ENCODE data around the gene CABLES1.
A peak's percentile ranks its signal among the peaks of the same experiment; 100 is the strongest.
"Not testable (repeated sequence)": the region's sequence is repeated elsewhere in the genome, so short reads cannot be mapped to it uniquely, and the experiment has no call there.

Gene CABLES1, protein sequence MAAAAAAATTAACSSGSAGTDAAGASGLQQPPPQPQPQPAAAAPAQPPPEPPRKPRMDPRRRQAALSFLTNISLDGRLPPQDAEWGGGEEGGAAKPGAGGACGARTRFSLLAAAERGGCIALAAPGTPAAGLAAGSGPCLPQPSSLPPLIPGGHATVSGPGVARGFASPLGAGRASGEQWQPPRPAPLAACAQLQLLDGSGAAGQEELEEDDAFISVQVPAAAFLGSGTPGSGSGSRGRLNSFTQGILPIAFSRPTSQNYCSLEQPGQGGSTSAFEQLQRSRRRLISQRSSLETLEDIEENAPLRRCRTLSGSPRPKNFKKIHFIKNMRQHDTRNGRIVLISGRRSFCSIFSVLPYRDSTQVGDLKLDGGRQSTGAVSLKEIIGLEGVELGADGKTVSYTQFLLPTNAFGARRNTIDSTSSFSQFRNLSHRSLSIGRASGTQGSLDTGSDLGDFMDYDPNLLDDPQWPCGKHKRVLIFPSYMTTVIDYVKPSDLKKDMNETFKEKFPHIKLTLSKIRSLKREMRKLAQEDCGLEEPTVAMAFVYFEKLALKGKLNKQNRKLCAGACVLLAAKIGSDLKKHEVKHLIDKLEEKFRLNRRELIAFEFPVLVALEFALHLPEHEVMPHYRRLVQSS

DNA sequence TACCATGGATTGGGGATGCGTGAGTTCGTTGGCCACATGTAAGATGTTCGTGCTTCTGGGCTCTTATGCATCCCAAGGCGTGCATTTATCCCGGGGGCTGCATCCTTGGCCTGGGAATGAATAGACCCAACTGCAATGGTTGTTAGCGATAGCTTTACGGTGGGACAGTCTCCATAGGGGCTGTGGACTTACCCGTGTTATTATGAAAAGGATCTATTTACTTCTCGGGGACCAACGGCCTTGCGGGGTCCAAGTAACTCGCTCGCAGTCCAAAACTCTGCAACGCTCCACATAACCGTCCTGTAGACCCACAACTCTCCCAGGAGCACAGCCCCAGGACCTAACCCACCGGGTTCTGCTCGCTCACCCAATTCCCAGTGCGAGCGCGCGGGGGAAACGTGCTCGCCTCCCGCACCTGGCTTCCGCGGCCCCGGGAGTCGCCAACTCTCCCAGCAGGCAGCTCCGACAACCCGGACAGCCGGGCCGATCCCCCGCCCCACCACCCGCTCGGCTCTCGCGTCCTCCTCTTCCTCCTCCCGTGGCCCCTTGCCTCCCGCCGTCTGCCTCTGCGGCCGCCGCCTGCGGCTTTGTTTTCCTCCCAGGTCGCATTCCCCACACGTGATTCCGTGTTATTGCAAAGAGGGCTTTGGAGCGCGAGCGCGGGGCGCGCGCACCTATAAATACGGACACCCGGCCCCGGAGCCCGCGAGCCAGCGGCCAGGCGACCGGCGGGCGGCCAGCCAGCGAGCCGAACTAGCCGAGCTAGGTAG, at the start of gene CABLES1:
Gene CABLES1 (plus strand): TSS at position 706 of the 770 bp plus-strand sequence. CDS start 278 bp downstream, outside the sequence.
- DNase-seq (ENCODE audit: low read depth in 1 of 2, low spot score in 1 of 2), result peak in 1 of 2 donors; percentile 5

DNA sequence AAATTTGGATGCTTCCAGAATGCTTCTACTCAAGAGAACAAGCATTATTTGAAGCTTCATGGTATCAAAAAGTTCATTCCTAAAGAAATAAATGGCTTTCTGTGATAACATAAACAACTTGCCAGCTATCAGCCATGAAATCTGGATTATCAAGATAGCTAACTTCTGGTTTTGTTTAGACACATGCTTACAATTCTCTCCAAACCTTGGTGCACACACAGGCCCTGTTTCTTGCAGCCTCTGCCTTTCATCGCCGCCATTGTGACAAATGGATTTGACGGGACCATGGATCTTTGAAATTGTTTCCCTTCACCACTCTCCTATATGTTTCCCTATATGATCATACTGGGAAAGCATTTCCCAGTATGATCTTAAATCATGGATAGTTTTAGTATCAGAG, 47.9 kb upstream of the CABLES1 start:
- no peak for DNase-seq (ENCODE audit: low read depth in 1 of 2, low spot score in 1 of 2)

DNA sequence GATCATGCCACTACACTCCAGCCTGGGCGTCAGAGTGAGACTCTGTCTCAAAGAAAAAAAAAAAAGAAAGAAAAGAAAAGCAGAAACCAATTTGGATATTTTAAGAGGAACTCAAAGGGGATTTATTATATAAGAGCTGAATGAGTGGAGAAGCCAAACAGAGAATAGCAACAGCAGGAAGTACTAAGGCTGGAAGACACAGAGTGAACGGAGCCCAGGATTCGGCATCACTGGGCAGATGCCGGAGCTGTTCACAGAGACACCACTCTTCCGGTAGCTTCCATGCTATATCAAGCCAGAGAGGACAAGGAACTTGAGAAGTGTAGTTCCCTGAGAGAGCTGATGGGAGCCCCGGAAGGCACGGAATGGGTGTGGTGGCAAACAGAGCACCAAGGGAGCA, 47.0 kb upstream of the CABLES1 start:
- DNase-seq (ENCODE audit: low read depth in 1 of 2, low spot score in 1 of 2), result no peak

DNA sequence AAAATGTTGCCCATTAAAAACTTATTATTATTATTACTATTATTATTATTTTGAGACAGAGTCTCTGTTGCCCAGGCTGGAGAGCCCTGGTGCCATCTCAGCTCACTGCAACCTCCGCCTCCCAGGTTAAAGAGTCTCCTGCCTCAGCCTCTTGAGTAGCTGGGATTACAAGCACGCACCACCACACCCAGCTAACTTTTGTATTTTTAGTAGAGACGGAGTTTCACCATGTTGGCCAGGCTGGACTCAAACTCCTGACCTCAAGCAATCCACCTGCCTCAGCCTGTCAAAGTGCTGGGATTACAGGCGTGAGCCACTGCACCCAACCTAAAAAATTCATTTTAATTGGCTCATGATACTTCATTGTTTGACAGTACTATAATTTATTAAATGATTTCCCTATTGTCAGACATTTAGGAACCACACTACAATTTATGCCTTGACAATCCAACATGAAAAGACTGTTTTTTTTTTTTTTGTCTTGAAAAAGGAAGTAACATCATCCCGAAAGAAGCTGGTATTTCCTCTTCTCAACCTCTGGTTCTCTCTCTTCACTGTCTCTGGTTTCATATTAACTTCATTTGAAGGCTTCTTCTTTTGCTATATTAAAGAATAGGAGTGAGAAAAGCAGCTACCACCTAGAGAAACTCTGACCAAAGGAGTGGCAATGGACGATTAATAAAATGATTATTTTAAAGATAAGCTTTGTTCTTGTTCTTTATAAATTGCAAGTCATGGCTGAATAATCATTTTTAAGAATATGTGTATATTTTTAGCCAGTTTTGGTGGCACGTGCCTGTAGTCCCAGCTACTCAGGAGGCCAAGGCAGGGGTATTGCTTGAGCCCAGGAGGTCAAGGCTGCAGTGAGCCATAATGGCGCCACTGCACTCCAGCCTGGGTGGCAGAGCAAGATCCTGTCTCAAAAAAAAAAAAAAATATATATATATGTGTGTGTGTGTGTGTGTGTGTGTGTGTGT, 44.0 kb upstream of the CABLES1 start:
- DNase-seq (ENCODE audit: low read depth in 1 of 2, low spot score in 1 of 2), result not testable (repeated sequence)

DNA sequence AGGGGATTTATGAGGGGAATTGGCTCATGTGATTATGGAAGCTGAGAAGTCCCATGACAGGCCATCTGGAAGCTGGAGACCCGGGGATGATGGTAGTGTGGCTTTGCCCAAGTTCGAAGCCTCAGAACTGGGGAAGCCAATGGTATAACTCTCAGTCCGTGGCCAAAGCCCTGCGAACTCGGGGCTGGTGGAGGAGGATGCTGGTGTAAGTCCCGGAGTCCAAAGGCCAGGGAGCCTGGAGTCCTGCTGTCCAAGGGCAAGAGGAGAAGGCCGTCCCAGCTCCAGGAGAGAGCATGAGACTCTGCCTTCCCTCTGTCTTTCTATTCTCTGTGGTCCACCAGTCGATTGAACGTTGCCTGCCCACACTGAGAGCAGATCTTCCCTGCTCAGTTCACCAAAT, 43.2 kb upstream of the CABLES1 start:
- no peak for DNase-seq (ENCODE audit: low read depth in 1 of 2, low spot score in 1 of 2)

DNA sequence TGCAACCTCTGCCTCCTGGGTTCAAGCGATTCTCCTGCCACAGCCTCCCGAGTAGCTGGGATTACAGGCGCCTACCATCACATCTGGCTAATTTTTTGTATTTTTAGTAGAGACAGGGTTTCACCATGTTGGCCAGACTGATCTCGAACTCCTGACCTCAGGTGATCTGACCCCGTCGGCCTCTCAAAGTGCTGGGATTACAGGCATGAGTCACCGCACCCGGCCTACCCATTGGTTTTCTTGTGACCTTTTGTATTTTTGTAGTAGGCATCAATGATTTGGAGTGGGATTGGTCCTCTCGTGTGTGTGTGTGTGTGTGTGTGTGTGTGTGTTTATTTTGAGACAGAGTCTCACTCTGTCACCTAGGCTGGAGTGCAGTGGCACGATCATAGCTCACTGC, 42.2 kb upstream of the CABLES1 start:
- not testable (repeated sequence) for DNase-seq (ENCODE audit: low read depth in 1 of 2, low spot score in 1 of 2)

DNA sequence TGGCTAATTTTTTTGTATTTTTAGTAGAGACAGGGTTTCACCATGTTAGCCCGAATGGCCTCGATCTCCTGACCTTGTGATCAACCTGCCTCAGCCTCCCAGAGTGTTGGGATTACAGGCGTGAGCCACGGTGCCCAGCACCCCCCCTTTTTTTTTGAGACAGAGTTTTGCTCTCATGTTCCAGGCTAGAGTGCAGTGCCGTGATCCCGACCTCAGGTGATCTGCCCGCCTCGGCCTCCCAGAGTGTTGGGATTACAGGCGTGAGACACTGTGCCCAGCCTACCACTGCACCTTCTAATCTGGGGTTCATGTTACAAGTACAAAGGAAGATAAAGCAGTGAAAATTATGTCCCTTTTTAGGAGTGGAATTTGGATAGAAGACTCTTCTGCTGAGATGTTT, 41.5 kb upstream of the CABLES1 start:
- no peak for DNase-seq (ENCODE audit: low read depth in 1 of 2, low spot score in 1 of 2)

DNA sequence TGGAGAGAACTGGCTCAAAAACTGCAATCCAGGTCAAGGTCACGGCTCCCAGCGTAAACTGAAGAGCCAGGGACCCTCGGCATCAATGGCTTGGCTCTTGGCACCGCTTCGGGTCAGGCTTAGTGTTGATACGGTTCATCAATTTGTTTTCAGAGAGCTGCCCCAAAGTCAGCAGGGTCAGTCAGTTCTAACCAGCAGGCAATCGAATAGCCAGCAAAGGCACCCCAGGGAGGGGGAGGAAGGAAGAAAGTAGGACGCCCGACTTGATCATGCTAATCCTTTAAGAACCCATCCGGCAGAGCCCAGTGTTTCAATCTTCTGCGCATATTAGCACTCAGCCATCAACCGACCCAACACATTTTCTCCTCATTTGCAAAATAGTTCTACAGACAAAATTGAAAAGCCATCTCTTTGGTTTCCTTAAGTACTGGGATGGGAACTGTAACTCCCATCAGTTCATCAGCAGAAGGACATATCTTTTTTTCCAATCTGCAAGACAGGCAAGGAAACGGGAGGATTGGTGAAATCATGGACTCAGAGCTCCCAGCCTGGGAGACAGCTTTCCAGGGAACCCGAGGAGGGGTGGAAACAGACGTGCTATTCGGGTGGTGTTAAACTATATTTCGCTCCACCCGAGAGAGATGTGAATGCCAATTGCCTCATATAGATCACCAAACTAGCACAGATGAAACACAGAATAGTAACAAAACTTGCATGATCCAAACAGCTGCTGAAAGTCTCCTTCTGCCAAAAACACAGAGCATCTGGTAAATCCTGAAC, 40.7 kb upstream of the CABLES1 start:
- DNase-seq (ENCODE audit: low read depth in 1 of 2, low spot score in 1 of 2), result no peak

DNA sequence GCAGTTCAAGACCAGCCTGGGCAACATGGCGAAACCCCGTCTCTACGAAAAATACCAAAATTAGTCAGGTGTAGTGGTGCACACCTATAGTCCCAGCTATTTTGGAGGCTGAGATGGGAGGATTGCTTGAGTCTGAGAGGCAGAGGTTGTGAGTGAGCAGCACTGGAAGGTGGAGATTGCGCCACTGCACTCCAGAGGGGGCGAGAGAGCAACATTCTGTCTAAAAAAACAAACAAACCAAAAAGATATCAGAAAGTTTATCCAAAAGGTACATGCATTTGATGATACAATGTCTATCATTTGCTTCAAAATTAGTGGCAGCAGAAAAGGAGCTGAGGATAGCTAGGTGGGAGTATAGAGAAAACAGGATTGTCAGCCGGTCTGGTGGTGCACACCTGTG, 39.8 kb upstream of the CABLES1 start:
- no peak for DNase-seq (ENCODE audit: low read depth in 1 of 2, low spot score in 1 of 2)

DNA sequence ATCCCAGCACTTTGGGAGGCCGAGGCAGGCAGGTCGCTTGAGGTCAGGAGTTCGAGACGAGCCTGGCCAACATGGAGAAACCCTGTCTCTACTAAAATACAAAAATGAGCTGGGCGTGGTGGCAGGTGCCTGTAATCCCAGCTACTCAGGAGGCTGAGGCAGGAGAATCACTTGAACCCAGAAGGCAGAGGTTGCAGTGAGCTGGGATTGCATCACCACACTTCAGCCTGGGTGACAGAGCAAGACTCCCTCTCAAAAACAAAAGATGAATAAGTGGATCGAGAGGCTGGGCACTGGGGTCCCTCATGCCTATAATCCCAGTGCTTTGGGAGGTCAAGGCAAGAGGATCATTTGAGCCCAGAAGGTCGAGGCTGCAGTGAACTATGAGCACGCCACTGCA, 38.3 kb upstream of the CABLES1 start:
- not testable (repeated sequence) for DNase-seq (ENCODE audit: low read depth in 1 of 2, low spot score in 1 of 2)

DNA sequence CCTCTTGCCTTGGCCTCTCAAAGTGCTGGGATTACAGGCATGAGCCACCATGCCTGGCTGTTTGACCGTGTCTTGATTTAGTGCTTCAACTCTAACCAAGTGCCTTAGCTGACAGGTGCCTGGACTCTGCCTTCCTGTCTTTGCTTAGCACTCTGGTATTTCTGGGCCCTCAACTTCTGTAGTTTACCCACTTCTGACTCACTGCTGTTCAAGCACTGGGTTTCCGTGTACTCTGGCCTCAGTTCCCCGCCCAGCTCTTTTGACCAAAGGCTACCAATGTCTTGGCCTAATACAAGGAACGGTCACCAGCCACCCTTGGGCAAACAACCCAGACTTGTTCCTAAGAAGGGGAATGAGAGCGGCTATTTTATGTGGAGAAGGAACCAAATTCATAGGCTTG, 35.7 kb upstream of the CABLES1 start:
- DNase-seq (ENCODE audit: low read depth in 1 of 2, low spot score in 1 of 2), result no peak

DNA sequence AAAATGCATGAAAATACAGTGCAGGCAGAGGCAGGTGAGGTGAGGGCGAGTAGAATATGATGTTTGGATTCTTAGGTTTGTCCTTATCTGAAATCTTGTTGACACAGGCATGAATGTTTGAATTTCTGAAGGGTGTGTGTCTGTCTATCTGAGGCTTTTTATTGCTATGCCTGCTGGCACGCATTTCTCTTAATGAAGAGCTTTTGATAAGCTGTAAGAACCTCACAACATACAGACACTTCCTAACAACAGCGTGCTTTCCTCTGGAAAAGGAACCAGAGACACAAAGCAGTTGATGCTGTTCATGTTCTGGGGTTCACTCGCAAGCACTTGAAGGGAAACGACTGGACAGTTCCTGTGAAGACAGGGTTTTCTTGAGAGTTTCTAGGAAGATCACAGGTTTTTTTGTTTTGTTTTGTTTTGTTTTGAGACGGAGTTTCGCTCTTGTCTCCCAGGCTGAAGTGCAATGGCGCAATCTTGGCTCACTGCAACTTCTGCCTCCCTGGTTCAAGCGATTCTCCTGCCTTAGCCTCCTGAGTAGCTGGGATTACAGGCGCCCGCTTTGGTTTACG, 33.3 kb upstream of the CABLES1 start:
- DNase-seq (ENCODE audit: low read depth in 1 of 2, low spot score in 1 of 2), result no peak

DNA sequence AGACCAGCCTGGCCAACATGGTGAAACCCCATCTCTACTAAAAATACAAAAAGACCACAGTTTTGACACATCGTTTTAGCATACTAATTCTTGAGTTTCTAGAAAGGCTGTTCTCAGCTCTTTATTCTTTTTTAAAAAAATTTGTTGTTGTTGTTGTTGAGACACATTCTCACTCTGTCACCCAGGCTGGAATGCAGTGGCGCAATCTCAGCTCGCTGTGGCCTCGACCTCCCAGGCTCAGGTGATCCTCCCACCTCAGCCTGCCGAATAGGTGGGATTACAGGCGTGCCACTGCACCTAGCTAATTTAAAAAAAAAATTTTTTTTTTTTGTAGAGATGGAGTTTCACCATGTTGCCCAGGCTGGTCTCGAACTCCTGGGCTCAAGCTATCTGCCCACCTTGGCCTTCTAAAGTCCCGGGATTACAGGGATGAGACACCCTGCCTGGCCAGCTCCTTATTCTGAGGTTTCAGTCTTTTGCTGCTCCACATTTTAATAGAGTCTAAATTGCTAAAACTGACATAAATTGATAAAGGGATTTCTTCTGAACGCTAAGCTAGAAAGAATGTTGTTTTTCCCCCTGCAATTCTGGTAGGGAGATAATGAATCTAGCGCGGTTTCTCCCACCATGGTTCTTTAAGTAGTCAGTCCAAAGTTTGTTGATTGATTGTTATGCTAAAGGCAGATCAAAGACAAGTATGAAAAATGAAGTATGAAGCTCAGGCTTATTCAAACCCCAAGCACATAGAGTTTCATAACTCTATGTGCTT, 32.6 kb upstream of the CABLES1 start:
- DNase-seq (ENCODE audit: low read depth in 1 of 2, low spot score in 1 of 2), result no peak

DNA sequence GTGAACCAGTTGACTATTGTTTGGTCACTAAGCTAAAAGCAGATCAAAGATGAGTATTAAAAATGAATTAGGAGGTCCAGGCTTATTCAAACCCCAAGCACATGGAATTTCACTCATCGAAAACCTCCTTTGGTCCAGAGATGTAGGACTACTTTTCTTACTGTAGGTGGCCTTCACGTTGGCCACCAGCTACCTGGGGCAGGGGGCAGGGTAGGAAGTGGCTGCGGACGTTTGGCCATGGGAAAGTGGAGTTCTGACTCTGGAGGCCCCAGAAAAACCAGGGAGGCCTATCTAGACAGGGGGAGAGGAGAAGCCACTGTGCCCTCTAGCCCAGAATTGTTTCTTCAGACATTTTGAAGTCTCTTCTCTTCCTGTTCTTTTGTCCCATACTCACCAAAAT, 31.8 kb upstream of the CABLES1 start:
- DNase-seq (ENCODE audit: low read depth in 1 of 2, low spot score in 1 of 2), result no peak

DNA sequence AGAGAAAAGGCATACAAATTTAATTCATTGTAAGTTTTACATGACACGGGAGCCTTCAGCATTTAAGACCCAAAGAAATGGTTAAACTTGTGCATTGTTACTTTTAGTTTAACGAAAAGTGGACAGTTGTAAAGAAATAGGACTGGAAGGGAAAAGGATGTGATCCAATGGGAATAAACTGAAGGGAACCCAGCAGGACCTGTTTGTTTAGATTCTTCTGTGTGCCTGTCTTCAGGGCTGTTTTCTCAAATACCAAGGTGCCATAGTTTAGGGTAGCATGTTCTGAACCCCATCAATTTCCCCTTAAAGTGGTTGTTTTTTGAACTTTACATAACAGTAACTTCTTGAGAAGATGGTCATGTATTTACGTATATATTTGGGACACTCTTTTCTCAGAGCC, 30.3 kb upstream of the CABLES1 start:
- DNase-seq (ENCODE audit: low read depth in 1 of 2, low spot score in 1 of 2), result no peak

DNA sequence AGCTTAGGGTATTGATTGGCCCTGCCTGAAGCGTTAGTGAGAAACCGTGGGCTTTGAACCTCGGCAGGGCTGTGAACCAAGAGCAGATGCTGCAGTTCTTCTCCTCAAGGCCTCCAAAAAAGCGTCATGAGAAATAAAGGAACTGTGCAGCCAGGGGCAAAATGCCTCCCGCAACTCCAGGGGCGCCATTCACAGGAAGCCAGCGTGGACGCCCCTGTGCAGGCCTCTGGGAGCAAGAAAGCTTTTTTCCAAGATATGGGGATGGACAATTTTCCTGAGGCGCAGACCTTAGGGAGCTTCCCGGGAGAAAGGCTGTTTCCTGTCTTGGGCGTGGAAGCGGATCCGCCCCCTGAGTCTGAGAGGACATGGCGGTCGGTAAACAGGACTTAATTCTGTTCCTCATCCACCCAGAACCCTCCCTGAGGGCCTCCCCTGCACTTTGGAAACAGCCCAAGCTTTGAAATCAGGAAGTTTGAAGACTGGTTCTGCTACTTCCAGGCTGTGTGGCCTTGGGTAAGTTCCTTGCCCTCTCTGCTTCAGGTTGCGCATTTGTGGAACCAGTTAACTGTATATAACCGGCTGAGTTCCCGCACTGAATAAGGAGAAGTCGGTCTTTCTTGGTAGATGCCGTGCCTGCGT, 29.6 kb upstream of the CABLES1 start:
- DNase-seq (ENCODE audit: low read depth in 1 of 2, low spot score in 1 of 2), result no peak

DNA sequence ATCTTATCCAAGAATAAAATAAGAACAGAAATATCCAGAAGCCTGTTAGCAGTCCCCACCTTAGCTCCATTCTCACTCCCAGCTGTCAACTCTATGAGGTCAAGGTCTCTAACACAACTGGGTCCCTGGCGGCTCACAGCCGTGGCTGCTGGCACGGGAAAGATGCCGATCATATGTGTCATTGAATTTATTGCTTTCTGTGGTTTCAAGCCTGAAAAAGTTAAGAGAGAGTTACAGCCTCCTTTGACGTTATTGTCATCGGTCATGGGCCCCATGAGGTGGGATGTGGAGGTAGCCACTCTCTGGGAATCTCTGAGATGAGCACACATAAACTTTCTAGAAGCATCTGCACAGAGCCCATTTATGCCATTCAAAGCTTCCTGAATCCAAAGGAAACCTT, 28.7 kb upstream of the CABLES1 start:
- no peak for DNase-seq (ENCODE audit: low read depth in 1 of 2, low spot score in 1 of 2)

DNA sequence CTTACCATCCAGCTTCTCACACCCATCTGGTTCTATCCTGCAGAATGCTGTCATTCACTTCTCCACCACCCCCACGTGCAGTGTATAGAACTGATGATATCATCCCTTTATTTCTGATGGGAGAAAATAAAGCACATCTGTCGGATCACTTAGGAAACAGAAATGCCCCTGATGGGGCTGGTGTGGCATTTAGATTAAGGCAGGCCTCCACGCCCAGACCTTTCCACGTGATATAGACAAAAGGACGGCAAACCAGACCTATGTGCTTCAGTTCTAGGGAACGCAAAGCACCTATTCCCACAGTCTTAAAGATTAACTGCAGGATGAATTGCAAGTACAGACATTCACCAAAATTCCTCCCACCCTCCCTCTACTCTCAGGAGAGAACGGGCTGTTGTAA, 27.6 kb upstream of the CABLES1 start:
- no peak for DNase-seq (ENCODE audit: low read depth in 1 of 2, low spot score in 1 of 2)
